Measurements from ENCODE around the gene CCDC182.

Gene CCDC182

GRCh38 chr17:57697197-57697596, 47.9 kb downstream of the CCDC182 start:
- no peak for TF ChIP-seq CTCF (conservative IDR thresholded peaks at IDR 0.05)

DNA sequence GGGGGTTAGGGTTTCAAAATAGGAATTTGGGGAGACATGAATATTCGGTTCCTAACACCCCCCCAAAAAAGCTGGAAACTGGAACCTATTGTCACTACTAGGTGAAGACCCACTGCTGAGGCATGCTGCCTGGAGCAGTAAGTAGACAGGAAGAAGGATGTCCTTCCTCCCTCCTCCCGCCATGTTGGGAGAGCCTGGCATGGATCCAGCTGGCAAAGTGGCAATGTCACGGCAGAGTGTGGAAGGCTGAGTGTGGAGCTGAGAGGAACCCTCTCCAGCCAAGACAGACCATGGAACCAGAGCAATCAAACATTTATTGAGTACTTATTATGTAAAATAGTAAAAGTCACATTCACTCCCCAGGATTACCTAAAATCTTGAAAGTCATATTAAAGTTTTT, 49.0 kb downstream of the CCDC182 start:
- no peak for TF ChIP-seq CTCF (conservative IDR thresholded peaks at IDR 0.05)
- no peak overlapping the region for H3K27ac ChIP-seq

More at GRCh38 chr17:57697197-57697596, 47.9 kb downstream of the CCDC182 start:
- no peak overlapping the region for H3K27ac ChIP-seq

Measured in VCaP (cell line).